HK-2 (cell line): ENCODE data around the gene C10orf71.

Experiments
- DNase-seq: peaks from one replicate; pipeline ENCODE4 v3.0.0-alpha.2; 2018; ENCODE audit not compliant: unreplicated experiment

Gene C10orf71, protein sequence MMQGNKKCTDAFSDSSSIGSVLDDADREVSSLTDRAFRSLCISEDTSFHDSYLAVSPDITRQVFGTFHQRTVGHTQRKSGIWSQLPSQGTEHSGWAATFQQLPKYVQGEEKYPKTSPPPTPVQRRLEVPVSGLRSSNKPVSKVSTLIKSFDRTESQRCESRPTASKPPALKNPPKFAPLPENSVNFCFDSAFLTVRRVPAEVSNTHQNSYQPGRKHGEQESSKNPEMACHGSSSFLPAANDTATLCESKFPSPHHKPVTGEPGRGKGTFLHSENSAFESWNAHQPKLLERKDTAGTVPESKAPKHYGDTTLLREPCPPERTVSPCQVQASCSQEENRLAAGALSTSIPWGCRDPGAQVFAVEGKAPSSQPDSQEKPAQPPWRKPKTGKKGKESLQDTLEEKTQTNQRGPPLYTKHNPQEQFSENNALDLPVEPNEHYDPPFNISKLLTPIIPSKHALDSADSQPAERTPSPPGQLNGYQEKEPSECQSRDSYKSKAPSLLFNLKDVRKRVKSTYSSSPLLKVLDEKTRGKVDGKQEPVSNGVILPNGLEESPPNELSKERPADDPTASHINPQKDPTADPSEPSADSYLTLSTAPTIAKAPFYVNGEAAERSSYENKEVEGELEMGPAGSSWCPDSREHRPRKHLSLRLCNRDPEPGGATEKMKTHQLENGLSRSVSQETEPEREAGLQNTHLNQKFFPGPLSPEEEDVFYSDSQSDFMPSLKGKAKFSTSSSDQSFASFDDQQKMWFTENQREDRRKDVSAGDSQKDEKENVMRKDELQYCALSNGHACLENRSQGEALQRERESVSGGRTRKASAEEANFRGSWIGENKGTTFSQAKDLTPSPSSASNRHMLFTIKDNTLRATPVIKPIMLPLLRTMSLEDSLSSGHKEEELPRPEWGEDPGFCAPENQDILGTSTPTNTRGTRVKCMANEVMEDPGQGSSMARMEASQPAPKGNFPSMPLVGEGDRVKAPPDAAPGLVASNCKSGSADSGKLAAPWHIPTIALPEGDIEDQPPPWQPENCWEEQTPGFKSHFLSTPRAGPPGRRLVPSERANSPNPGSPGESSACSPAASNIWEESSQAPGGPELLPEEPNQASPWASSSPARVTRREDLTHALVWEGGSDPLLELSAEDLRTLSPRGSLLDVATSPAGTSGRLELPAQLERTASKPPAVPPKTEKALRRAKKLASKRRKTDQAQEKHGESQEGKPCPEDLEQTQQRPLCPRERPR (N-terminal part only)

DNA sequence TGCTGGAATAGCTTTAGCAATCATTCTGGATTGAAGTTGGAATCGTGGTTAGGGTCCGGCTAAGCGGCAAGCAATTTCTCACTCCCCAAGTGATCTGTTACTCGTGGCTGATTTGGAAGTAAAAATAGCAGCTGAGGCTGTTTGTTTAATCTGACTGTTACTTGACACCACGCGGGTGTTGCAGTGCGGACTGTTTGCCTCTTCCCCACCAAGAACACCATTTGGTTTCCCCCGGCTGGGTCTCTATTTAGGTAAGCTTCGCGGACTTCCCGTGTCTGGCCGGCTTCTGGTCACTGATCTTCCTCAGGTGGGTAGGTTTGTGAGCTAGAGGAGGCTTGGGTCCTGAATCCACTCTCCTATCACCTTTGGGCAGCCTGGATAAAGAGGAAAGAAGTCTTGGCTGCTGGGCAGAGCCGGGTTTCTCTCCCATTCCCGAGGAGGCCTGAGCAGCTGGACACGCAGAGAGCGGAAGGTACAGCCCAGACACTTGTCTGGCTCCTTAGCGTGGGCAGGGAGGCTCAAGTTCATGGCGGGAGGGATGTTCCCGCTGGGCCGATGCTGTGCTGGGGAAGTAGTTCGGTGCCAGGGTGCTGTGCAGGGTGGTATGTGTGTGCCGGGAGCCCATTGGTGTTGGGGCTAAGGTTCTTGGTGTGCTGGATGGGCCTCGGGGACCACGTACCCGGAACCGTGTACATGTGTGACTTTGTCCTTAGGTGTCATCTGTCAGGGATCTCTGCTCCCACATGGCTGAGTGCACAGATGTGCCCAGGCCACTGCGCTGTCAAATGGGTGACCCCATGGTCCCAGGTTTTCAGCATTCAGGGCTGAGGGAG lies at the start of gene C10orf71:
C10orf71 (plus strand) TSS at position 188 of the 833 bp plus-strand sequence. CDS start 23,376 bp downstream, outside the sequence.
- DNase-seq = no peak

DNA sequence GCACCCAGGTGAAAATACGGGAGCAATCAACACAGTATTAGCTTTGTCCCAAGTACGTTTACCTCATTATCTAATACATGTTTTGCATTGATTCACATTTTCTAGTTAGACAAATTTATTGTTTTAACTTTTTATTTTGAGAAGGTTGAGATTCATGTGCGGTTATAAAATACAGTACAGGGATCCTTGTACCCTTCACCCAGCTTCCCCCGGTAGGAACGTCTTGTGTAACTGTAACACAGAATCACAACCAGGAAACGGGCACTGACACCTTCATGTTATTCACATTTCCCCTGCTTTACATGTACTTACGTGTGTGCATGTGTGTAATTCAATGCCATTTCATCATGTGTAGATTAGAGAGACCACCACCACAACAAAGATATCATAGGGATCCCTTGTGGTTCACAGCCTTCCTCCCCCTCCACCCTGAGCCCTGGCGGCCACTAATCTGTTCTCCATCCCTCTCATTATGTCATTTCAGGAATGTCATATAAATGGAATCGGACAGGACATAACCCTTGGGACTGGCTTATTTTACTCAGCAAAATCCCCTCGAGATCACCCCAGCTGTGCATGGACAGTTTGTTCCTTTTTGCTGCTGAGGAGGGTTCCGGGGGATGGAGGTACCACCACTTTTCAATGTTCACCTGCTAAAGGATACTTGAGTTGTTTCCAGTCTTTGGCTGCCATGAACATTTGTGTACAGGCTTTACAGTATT lies 46.5 kb upstream of the C10orf71 start:
- DNase-seq = no peak

DNA sequence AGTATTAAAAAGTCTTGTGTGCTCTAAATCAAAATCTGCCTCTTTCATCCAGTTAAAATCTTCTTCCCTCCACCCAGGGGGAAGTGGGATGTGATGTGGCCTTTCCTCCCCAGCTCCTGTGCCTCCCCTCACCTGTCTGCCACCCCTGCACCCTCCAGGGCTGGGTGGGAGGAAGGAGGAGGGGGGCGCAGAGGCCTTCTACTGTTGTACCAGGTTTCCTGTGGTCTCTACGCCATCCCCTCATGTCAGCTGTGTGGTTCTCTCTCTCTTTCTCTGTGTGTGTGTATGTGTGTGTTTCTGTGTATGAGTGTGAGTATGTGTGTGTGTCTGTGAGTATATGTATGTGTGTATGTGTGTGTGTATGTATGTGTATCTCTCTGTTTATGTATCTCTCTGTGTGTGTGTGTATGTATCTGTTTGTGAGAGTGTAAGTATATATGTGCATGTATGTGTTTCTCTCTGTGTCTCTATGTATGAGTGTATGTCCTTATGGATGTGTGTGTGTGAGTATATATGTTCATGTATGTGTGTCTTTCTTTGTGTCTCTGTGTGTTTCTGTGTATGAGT lies 45.5 kb upstream of the C10orf71 start:
- DNase-seq = no peak

DNA sequence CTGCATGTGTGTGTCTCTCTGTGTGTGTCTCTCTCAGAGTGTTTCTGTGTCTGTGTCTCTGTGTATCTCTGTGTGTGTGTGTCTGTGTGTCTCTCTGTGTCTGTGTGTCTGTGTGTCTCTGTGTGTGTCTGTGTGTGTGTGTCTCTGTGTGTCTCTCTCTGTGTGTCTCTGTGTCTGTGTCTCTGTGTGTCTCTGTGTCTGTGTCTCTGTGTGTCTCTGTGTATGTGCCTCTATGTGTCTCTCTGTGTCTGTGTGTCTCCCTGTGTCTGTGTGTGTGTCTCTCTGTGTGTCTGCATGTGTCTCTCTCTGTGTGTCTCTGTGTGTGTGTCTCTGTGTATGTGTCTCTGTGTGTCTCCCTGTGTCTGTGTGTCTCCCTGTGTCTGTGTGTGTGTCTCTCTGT lies 44.8 kb upstream of the C10orf71 start:
- no peak for DNase-seq

DNA sequence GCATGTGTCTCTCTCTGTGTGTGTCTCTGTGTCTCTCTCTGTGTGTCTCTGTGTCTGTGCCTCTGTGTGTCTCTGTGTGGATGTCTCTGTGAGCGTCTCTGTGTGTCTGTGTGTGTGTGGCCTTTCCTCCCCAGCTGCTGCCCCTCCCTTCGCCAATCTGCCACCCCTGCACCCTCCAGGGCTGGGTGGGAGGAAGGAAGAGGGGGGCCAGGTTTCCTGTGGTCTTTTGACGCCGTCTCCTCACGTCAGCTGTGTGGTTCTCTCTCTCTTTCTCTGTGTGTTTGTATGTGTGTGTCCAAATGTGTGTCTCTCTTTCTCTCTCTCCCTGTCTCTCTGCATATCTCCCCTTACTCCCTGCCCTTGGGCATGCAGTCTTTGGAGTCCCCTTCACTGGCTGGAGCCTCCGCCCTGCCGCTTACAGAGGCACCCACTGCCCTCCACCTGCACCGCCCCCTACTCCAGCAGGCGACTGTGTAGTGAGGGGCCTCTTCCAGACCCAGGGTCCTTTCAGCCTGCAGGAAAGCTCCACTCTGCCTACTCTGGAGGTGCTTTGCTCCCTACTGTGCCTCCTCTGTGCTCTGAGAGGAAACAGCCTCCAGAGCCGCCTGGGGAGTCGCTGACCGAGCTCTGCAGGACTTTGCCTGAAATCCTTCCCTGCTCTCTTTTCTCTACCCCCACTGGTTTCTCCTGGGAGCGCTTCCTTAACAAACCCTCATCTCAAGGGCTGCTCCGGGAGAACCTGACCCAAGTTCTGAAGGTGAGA lies 44.2 kb upstream of the C10orf71 start:
- no peak for DNase-seq

DNA sequence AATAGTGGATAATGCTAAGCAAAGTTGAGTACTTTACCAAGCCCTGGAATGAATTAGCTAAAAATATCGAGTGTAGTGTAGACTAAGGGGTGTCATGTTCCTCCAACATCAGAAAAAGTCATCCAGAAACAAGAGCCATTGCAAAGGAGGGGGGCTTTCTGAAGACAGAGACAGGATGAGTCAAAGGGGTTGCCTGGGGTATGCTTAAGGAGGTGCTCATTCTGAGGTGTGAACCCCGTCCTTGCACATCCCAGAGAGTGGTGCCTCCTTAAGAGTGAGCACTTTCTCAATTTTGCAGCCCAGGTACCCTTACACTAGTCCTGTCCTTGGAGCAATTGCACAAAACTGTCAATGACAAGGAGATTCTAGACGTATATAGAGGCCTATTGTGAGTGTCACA lies 43.1 kb upstream of the C10orf71 start:
- no peak for DNase-seq

DNA sequence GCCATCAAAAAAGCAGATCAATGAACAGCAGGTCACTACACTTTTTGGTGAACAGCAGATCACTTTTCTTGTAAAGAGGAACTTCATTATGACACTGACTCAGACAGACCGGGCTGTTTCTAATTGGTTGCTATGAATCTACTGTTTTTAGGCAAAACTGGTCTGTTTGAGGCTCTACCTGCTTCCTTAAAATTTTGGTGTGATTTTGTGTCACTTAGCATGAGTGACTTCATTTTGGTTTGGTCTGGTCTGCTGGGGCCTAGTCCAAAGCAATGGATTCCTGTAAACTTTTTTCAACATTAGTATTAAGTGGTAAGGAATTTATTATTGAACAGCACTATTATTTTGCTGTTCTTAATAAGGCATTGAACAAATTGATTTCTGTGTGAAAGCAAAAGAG lies 41.8 kb upstream of the C10orf71 start:
- no peak for DNase-seq

DNA sequence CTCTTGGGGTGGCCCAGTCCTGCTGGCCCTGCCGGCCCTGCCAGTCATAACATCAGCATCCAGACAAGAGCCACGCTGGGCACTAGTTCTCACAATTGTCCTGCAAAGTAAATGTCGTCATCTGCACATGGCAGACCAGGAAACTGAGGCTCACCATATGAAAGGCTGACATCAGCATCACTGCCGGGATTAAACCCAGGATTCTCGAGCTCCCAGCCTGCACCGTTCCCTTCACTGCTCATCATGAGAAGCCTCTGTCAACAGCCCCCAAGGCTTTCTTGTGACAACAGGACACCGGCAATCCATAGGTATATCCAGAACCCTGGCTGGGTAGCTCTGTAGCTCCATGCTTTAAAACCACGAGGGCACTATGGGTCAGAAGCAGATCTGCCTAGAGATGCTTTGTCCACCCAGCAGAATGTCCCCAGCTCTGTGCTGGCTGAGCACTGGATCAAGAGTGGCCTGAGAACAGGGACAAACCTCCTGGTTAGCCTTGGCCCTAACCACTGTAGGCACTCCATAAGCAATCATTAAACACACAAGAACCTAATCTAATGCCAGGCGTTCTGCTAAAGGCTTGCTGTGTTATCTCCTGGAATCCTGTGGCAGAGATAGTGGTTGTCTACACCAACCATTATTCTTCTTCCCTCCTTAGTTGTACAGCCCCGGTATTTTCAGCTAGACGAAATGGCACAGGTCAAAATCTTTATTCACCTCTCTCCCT lies 41.2 kb upstream of the C10orf71 start:
- no peak for DNase-seq

DNA sequence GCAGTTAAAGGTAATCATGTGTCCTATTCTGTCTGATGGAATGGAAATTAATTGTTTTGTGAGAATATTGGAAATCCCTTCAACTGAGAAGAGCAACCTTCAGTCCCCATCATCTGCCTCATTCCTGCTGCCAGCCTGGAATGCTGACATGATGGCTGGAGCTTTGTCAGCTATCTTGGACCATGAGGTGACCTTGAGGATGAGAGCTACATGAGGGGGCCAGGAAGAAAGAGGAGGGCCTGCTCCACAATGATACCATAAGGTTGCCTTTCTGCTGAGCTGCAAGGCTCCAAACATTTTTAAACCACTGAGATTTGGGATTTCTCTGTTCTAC lies 40.7 kb upstream of the C10orf71 start:
- DNase-seq = no peak

DNA sequence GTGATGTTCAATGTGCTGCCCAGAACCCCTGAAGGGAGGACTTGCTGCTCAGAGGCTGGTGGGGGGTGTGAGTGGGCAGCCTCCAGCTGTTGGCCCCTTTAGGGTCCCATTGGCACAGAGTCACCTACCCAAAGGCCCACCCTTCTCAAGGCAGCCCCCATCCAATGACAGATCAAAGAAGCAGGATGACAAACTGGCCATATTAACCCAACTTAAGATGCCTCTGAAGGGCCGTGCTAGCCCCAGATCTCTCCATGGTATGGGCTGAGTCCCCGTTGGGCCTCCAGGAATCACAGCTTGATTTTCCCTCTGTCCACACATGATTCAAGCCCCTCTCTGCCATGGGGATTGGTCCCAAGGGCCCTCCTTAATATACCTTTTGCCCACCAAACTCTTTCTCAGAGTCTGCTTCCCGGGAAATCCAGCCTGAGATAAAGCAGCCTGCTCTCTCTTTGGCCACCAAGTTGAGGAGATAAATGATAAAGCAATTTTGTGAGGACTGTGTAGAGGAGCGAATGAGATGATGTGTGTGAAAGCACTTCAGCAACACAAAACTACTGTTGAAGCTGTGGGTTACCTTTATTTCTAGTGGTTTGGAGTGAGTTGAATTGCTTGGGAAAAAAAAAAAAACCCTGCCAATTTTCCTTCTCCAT lies 38.2 kb upstream of the C10orf71 start:
- no peak for DNase-seq

DNA sequence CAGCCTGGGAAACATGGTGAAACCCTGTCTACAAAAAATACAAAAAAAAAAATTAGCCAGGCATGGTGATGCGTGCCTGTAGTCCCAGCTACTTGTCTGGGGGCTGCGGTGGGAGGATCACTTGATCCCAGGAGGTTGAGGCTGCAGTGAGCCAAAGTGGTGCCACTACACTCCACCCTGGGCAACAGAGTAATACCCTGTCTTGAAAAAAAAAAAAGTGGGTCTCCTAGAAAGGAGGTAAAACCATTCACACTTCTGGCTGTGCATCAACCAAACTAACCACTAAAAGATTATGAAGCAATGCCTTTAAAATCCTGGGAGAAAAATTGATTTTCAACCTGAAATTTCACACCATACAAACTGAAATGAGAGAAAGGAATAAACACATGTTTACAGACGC lies 35.4 kb upstream of the C10orf71 start:
- no peak for DNase-seq

DNA sequence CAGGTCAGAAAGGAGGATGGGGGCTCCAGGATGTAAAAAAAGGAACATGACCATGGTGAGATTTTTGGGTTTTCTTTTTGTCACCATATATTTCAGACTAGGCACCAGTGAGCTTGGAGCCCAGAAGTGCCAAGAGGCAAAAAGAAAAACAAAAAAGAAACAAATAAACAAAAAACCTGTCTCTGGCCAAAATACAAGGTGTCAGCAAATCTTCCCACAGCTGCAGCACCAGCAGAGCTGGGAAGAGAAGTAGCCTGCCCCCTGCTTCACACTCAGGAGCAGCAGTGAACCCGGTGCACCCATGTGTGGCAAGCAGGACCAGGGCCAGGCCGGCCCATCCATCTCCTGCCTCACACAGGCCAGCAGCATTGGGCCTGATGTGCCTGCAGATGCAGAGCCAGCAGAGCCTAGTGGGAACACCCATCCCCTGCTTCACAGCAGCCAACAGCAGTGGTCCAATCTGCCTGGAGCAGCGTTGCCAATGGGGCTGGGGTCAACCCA lies 34.7 kb upstream of the C10orf71 start:
- no peak for DNase-seq

DNA sequence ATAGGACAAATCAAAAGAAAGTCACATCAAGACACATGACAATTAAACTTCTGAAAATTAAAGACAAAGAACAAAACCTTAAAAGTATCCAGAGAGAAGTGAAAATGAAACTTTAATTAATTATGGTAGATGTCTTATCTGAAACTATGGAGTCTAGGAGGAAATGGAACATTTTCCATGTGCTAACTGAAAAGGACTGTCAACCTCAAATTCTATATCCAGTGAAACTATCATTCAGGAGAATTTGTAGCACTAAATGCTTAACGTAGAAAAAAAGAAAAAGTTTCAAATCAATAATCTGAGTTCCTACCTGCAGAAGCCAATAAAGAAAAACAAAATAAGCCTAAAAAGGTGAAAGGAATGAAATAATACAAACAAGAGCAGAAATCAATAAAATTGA lies 33.1 kb upstream of the C10orf71 start:
- DNase-seq = no peak

DNA sequence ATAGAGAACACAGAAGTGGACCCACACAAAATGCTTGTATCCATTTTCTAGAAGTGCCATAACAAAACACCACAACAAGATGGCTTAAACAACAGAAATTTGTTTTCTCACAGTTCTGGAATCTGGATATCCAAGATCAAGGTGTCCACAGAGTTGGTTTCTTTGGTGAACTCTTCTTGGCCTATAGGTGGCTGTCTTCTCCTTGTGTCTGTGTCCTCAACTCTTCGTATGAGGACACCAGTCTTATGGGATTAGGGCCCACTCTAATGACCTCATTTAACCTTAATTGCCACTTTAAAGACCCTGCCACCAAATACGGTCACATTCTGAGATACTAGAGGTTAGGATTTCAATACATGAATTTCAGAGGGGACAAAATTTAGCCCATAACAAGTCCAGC lies 30.8 kb upstream of the C10orf71 start:
- no peak for DNase-seq

DNA sequence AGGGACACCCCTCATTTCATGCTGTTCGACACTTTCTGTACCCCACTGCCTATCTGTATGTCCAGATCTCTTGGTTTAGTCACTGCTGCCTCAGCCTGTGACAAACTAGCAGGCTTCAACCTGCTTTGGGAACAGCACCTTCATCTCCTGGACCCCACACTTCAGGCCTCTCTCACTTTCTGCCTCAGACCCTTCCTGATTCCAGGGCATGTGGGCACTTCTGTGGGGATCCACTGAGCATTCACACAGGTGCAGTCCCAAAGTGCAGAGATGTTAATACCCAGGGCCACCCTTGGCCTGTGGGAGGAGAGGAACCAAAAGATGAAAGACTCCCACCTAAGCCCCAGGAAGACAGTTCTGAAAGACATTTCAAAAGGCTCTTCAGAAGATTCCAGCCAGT lies 29.4 kb upstream of the C10orf71 start:
- DNase-seq = no peak

DNA sequence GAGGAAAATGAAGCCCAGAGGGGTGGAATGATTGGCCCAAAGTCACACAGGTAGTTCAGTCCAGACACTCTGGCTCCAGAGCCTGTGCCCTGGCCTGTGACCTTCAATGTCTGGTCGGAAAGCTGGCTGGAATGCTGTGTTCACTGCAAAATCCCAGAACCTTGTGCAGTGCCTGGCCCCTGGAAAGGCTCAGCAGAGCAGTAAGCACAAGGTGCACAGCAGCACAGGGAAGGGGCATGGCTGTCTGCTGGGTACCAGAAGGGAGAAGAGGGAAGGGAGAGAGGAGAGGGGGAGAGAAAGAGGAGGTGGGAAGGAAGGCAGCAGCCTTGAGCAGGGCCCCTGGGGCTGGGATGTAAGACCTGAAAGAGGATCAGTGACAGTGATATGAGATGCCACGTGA lies 28.4 kb upstream of the C10orf71 start:
- no peak for DNase-seq

DNA sequence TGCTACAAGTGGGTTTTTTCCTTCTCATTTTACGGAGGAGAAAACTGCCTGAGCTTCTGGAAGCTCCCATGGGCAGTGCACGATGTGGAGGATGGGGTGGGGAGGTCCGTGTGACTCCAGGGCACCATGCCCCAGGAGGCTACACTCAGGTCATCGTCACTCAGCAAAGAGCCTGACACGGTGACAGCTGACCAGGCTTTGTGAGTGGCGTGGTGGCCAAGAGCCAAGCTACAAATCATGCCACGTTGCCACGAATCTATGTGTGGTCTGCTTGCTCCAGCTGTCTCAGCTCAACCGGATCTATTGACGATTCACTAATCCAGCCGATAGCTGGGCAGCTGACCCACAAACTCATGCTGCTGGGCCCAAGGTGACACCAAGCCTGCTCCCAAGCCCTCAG lies 27.6 kb upstream of the C10orf71 start:
- DNase-seq = no peak
